Osteocyte (in vitro differentiated cells): ENCODE results near the gene APOA1. TPM values are rescaled to one million over a fixed set of nuclear protein-coding genes. Genes with fewer than 3 reads are reported as not detected.
A peak's percentile ranks its signal among the peaks of the same experiment; 100 is the strongest.

Experiments
- DNase-seq: peaks from one replicate; pipeline ENCODE4 v3.0.0; 2021; ENCODE audit warnings: mixed read lengths; ENCODE audit not compliant: unreplicated experiment; ENCODE audit errors: extremely low spot score
- H3K27ac Mint-ChIP-seq: one replicate; pipeline ENCODE4 v1.8.0; 2021; ENCODE audit warnings: mild to moderate bottlenecking, mixed read lengths; ENCODE audit not compliant: unreplicated experiment
- H3K27me3 Mint-ChIP-seq: one replicate; pipeline ENCODE4 v1.8.0; 2021; ENCODE audit warnings: mixed read lengths; ENCODE audit not compliant: unreplicated experiment
- H3K36me3 Mint-ChIP-seq: one replicate; pipeline ENCODE4 v1.8.0; 2021; ENCODE audit warnings: mixed read lengths; ENCODE audit not compliant: unreplicated experiment
- H3K4me1 Mint-ChIP-seq: one replicate; pipeline ENCODE4 v1.8.0; 2021; ENCODE audit warnings: mixed read lengths; ENCODE audit not compliant: unreplicated experiment
- H3K4me3 Mint-ChIP-seq: one replicate; pipeline ENCODE4 v1.8.0; 2021; ENCODE audit warnings: mild to moderate bottlenecking, moderate library complexity, mixed read lengths; ENCODE audit not compliant: unreplicated experiment
- H3K9me3 Mint-ChIP-seq: one replicate; pipeline ENCODE4 v1.8.0; 2021; ENCODE audit warnings: mixed read lengths; ENCODE audit not compliant: unreplicated experiment
- total RNA-seq: library from RNA; stranded (reverse); gene quantifications from 2 replicates; pipeline ENCODE4 v1.2.1, GENCODE V29; 2021
- TF ChIP-seq, protein P1 (sequence below): fragments of 200-600 bp; sonication (generic); IDR thresholded peaks from 2 replicates; pipeline ENCODE4 v1.5.0; 2021; ENCODE audit warnings: antibody characterized with exemption, mild to moderate bottlenecking, moderate library complexity

The APOA1 gene
- total RNA-seq, 1 donor from 2014 or later = not detected

DNA sequence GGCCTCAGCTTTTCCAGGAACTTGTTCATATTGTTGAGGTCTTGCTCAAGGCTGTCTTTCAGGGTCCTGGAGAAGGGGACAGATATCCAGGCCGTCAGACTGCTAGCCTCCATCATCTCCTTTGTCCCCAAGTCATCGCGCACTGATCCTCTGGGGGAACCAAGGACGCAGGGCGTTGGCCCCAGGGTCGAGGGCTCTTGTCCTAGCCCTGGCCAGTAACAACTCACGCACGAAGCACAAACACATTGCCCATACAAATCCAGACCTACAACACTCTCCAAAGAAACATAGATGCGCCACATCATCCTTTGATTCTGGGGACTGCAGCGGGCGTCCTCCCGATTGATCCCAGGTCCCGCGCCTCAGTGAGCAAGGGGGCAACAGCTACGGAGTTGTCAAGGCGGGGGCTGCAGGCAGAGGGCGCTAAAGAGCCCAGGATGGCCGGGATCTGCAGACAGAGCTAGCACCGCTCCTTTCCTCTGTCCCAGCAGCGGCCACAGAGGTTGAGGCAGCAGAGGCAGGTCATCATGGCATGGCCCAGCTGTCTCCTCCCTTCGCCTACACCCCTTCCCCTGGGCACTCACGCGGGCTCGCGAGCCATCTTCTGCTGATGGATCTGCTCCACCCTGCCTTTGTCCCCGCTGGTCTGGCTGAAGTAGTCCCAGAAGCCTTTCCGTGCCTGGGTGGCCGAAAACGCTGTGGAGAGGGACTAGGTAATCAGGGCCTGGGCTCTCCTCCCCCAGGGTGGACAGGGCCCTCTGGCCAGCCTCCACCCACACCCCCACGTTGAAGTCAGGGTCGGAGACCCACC lies 46.2 kb downstream of the APOA1 start:
- H3K27me3 Mint-ChIP-seq = no peaks in the 10 kb centered on the region
- peak; percentile 93 for DNase-seq
- no peak overlapping the region for H3K4me3 Mint-ChIP-seq
- H3K9me3 Mint-ChIP-seq = no peaks in the 10 kb centered on the region
- H3K36me3 Mint-ChIP-seq = no peaks in the 10 kb centered on the region
- TF ChIP-seq, protein P1, sequence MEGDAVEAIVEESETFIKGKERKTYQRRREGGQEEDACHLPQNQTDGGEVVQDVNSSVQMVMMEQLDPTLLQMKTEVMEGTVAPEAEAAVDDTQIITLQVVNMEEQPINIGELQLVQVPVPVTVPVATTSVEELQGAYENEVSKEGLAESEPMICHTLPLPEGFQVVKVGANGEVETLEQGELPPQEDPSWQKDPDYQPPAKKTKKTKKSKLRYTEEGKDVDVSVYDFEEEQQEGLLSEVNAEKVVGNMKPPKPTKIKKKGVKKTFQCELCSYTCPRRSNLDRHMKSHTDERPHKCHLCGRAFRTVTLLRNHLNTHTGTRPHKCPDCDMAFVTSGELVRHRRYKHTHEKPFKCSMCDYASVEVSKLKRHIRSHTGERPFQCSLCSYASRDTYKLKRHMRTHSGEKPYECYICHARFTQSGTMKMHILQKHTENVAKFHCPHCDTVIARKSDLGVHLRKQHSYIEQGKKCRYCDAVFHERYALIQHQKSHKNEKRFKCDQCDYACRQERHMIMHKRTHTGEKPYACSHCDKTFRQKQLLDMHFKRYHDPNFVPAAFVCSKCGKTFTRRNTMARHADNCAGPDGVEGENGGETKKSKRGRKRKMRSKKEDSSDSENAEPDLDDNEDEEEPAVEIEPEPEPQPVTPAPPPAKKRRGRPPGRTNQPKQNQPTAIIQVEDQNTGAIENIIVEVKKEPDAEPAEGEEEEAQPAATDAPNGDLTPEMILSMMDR = peak; percentile 94
- H3K27ac Mint-ChIP-seq = no peak overlapping the region
- peaks cover 16% of the 10 kb centered on the region for H3K4me1 Mint-ChIP-seq

DNA sequence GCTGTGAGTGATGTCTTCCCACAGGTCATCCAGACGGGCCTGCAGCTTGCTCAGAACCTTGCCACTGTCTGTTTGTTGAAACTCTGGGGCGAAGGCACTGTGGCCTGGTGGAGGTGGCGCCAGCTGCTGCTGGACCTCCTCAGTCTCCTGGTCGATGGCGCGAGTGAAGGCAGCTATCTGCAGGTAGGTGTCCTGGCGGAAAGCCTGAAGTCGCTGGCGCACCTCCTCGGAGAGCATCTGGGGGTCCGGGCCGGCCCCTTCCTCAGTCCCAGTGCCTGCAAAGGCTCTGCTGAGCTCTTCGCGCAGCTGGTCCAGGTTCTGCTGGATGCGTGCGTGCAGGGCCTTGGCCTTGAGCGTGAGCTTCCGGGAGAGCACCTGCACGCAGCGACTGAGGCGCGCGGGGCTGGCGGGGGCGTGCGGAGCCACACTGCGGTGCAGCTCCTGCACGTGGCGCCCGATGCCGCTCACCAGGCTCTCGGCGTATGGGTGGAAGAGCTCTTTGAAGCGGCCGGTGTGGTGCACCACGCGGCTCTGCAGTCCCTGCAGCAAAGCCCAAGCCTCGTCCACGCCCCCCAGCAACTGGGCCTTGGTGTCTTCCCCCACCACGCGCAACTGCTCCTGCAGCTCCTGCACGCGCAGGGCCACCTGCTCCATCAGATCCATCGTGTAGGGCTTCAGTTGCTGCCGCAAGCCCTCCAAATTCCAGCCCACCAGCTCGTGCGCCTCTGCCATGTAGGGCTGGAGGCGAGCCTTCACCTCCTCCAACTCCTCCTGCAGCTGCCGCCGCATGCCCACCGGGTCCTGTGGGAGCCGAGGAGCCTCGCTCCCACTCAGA lies 47.0 kb downstream of the APOA1 start:
- H3K4me3 Mint-ChIP-seq = no peak overlapping the region
- DNase-seq = no peak
- peaks cover under 1% of the 10 kb centered on the region for H3K36me3 Mint-ChIP-seq
- TF ChIP-seq, protein P1 = no peak
- H3K4me1 Mint-ChIP-seq = peaks cover 18% of the 10 kb centered on the region
- H3K27me3 Mint-ChIP-seq = no peaks in the 10 kb centered on the region
- H3K27ac Mint-ChIP-seq = no peak overlapping the region
- H3K9me3 Mint-ChIP-seq = no peaks in the 10 kb centered on the region

DNA sequence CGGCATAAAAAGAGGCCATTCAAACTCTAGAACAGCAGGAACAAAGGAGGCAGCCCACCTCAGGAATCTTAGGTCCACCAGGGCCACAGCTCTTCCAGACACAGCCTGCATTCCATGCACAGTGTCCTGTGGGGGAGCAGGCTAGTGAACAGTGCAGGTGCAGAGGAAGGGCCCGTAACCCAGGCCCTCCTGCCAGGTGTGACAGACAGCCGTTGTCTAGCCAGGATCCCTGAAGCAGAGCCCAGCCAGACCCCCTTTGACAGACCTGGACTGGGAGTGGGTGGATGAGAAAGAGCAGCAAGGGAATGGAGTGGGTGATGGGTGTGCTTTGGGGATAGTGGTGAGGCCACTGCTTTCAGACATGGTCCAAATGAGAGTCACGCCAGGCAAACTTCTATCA lies 48.4 kb downstream of the APOA1 start:
- Mint-ChIP-seq H3K27ac (no peak overlapping the region), H3K4me1 (peaks cover 18% of the 10 kb centered on the region), H3K36me3 (peaks cover 15% of the 10 kb centered on the region), H3K4me3 (peak overlapping the region; percentile 98), H3K9me3 (no peaks in the 10 kb centered on the region), H3K27me3 (no peaks in the 10 kb centered on the region)
- TF ChIP-seq, protein P1 = no peak
- no peak for DNase-seq

DNA sequence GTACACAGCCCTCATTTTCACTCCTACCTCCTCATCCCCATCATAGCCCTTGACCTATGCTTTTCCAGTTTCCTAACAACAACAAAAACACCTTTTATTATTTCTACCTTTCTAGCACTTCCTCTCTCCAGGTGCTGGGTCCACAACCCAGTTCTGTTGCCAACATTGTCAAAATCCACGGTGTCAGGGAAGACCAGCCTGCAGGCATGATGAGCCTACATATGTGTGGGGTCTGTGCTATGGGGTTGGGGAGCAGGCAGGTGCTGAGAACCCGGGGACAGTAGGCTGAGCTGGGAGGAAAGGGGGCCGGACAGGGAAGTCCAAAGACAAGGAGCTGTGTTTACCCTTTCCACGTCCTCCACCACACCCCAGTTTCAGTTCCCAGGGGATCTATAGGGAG lies 48.9 kb downstream of the APOA1 start:
- H3K9me3 Mint-ChIP-seq = no peaks in the 10 kb centered on the region
- no peaks in the 10 kb centered on the region for H3K27me3 Mint-ChIP-seq
- H3K27ac Mint-ChIP-seq = peak overlapping the region; percentile 98
- H3K4me3 Mint-ChIP-seq = peak overlapping the region; percentile 98
- TF ChIP-seq, protein P1 = no peak
- peaks cover 18% of the 10 kb centered on the region for H3K4me1 Mint-ChIP-seq
- H3K36me3 Mint-ChIP-seq = peaks cover 15% of the 10 kb centered on the region
- no peak for DNase-seq
